Stimulated activated CD8-positive, alpha-beta memory T cell treated with anti-CD3 and anti-CD28 coated beads, Interleukin-15, amount 100 ng/mL, for 4 hours (primary cell): ENCODE measurements around the gene KIF6.

Experiments
- DNase-seq, 2 donors: peaks; one replicate each; pipeline ENCODE4 v3.0.0-alpha.2; 2020; ENCODE audit warnings: low read depth in 2 of 2

KIF6 gene

DNA sequence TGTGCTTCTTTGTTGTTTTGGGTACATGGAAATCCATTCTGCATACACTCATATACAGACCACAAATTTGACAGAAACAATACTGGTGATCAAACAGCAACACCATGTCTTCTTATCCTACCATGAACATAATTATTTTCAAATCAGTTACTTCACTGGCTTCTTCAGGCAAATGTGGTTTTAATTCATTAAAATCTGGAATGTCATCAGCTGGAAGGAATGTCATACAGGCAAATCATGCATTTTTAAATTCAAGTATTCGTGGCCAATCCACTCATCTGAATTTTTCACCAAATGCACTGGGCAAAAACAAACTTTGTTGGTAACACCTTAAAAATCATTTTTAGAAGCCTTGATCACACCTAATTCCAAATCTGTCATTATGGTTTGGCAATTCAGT, 59.3 kb downstream of the KIF6 start:
- DNase-seq: no peak

DNA sequence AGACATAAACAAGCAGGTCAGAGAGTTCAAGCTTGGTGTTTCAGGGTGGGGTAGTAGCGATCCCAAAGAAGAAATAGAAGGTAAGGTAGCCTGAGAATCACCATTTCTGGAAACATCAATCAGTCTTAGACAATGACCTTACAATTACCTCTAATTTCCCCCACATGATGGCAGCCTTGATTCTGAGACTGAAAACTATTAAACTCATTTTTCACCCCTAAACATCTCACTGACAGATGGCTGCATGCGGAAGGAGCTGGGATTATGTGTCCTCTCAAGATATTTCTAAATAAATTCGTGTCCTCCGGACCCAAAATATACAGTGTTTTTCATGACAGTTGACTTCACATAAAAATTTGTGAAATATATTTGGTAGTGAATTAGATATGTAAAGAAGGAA, 61.0 kb downstream of the KIF6 start:
- DNase-seq: no peak

DNA sequence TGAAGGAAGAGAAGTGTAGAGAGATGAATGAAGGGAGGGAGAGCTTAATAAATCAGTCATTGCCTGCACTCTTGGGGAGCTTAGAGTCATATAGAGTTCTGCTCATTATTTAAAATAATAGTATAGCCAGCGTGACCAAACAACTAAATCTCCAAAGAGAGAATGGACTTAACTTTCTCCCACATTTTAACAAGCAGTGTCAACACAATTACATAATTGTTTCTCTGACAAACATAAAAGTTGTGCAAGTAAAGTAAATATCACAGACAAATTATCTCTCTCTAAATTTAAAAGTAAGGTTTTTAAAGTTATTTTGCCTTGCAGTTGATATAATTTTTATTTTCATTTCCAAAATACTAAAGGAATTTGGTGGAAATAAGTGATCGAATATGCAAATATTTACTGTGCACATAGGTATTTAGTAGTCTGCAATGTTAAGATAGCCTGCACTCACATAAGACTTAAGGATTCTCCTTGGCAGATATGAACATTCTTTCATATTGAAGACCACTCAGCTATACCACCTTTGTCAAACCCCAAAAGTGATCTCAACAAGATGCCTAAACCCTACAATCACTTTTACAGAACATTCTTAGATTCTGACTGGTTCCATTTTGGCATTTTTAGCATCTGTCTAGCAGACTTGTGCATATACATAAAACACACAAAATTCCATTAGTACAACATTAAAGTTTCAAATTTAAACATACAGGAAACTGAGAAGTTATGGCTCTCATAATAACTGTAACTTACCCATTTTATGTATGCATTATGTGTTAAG, 67.7 kb downstream of the KIF6 start:
- DNase-seq: no peak

DNA sequence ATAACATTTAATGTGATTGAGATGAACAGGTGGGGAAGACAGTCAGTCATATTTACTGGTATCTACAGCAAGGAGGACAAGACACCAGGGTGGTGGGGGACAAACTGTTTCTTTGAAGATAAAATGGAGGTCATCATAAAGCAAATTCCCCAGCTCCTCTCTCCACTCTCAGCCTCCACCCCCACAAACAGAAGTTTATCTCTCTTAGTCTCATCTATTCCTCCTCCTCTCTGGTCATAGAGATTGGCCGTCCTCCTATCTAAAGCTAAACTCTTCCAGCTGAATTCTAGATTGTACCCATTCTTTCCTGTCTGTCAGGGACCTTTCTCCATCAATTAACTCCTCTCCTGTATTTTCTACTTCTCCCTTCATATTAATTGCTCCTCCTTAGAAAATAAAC, 71.1 kb downstream of the KIF6 start:
- no peak for DNase-seq

DNA sequence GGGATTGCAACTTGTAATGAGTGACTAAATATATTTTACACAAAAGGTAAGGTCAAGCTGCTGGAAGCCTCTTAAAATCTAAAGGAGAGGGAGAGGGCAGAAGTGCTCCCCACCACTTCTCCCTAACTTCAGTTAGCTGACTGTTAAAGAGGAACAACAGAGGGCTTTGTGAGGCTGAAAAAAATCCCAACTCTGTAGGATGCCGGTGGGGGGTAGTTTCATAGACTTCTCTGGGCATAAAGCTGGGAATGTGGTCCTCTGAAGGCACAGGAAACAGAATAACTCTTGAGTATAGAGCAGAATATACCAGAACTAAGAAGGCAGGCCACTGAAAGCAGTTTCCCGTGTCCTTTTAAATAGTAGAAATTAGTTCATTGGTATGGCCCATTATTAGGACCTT, 71.6 kb downstream of the KIF6 start:
- no peak for DNase-seq

DNA sequence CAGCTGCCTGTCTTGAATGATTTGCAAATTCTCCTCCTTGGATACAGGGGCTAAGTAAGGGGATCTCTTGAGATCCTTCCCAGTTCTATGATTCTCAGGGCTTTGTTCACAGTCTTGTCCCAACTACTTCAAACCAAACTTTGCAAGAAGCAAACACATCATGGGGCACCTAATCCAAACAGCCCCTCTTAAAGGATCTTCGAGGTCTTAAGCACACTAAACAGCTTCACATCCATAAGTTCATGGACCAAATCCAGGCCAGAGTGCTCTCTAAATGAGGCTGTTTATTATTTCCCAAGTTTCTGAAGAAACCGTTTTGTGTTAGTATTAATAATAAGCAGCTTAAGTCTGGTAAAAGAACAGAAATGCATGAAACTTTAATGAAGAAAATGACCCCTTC, 75.2 kb downstream of the KIF6 start:
- DNase-seq: no peak

DNA sequence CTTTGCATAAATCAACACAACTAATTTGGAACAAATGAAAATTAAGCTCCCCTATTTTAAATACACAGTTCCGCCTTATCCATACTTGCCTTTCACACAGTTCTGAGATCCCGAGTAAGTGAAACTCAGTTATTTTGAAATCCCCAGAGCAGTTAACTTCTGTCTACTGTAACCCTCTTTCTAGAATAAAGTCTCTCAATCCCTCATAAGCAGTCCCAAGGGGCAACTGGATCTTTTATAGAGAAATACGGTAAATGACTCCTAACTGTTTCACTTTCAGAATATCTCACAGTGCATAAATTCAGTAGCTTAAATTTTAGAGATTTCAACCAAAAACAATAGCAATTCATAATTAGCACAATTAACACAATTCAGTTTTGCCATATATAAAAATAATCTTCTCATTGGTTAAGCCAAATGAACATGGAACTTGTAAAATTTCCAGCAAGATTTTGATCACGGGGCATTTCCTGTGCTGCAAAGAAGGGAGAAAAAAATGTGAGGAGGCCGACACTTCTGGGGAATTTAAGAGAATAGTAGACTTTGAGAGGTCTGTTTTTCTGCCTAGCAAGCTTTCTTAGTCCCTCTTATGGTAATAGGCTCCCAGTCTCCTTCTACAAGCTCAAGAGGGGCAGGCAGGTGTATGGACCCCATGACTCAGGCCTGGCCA, 78.3 kb downstream of the KIF6 start:
- no peak for DNase-seq

DNA sequence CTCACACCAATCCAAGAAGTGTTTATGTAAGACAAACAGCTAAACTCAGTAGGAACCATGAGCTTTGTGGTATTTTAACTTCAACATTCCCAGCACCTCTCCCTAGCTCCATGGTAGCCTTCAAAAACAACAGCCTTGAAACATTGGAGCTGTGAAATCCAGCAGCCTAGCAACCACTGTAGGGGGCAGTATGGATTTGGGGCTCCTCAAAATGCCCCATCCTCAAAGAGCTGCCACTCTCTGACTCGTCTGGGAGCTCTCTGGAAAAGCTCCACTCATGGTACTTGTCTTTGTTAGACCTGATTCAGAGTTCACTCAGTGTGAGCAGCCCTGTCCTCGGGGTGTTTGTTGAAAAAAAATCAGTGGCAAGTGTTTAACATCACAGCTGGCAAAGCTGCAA, 82.9 kb downstream of the KIF6 start:
- DNase-seq: no peak

DNA sequence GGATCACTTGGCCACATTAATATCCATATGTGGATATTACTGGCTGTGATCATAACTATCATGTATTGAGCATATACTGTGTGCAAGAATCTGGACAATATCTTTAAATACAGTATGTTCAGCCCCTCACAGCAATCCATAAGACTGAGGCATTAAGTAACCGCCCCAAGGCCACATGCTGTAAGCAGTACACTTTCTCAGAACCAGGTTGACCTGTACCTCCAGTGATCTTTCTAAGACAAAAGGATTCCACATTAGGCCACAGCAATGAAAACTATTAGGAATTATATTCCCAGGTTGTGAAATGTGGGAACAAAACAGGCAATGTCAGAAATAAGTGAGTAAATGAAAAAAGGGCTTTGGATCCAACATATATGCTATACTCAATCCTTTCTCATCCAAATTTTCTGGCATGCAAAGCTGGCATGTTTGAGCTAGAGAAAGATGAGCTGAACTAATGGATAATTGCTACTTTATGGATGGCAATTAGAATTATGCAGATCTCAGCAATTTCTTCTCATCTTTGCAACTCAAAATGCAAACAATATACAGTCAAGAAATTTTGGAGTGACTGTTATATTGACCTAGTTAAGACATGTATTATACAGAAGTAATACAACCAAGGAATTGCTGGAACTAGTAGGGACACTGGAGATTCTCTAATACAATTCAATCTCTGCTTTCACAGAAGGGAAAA, 86.9 kb downstream of the KIF6 start:
- DNase-seq: no peak

DNA sequence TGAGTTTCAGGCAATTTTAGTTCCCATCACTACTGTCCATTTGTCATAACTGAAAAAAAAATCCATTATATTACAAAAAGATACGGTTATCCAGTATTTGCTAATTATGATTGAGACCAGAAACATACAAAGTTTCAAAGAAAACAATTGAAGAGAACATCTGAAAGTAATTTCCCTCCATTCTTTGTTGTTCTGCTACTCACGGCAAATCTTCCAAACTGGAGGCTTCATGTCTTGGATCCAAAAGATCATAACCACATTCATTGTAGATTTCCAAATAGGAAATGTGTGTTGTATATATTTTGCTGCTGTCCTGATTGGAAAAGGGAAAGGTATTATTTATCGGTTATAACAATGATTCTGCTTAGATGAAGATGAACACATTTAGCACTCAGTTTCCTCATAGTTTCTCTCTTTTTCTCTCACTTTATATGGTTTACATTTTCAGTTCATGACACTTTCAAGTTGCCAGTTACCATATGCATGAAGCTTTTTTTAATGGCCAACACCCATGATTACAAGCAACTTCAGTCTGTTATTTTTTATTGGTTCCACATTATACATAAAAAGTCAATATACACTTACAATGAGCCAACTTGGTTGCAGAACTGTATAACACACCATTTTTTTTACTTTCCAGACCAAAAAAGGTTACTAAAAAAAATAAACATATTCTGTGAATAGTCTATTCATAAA, 90.4 kb downstream of the KIF6 start:
- DNase-seq: no peak

DNA sequence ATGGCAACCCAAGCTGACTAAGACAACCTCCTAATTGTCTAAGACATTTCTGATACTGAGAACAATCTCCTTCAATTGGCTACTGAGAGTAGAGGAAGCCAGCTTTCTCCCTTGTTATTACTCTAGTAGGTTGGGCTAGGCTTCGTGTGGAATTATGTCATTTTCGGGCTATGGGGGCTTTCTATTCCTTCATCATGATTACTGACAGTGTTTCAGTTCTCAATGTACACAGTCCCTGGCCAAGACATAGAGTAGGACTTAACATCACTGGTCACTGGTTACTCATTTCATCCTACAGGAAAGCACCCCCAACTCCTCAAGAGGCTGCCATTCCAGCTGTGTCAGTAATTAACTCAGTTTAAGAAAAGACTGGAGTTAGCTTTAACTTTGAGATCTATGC, 100.0 kb downstream of the KIF6 start:
- no peak for DNase-seq

DNA sequence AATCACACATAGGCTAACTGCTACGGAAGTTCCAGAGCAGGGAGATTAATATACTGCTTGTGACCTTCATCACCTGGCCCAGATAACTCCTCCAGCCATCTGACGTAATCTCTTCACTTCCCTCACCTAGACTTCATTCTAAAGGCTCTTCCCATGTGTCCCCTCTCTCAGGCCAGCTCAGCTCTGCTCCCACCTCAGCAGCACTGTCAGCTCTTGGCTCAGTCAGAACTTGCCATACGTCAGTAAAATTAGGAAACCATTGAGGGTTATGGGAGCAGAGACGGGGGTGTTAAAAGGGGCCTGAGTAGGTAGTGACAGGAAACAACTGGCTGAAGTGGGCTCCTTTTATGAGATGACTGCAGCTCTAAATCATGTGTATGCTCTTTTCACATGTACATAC, 101.5 kb downstream of the KIF6 start:
- no peak for DNase-seq

DNA sequence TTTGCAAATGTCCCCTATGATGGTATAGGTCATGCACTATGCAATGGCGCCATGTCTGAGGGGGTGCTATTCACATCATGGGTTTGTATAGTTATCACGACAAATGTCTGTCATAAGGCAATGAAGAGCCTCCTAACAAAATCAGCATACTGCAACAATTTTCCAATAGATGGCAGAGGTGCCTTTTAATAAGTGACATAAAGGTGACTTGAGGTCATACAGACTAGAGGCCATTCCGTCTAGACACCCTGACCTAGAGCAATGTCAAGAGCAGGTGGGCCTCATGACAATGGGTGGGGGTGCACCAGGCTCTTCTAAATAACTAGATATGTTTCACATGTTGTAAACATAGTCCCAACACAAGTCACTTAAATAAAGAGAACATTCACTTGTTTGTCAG, 107.7 kb downstream of the KIF6 start:
- DNase-seq: no peak

DNA sequence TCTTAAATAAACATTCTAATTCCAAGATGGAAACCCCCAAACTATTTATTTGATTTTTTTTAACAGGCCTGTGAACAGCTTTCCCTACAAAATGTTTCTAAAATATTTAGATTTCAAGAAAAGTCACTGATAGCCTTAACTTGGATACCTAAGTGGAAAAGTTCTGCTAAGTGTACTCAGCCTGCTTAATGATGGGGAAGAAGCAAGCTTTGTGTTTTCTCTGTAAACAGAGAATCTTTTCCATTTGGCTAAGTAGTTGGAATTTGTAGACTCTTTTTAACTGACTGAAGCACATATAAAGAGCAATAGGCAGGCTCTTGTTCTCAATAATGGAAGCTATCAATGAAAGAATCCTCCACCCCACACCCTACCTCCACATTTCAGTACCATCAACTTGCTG, 108.2 kb downstream of the KIF6 start:
- DNase-seq: no peak

DNA sequence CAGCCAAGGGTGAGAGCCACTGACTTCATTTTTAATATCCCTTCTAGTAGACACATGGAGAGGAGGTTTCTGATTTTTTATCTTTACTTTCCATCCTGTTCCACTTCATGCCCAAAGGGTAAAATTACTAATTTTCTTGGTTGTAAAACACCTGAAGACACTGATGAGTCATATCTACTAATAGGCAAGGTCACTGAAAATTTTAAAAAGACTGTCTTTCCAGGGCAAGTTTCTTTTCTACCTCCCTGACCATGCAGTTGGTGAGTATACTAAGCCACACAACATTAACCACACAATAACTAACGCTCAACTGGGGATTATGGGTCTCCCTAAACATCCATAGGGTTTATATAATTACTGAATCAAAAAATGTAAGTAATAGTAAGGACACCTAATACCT, 109.6 kb downstream of the KIF6 start:
- no peak for DNase-seq

DNA sequence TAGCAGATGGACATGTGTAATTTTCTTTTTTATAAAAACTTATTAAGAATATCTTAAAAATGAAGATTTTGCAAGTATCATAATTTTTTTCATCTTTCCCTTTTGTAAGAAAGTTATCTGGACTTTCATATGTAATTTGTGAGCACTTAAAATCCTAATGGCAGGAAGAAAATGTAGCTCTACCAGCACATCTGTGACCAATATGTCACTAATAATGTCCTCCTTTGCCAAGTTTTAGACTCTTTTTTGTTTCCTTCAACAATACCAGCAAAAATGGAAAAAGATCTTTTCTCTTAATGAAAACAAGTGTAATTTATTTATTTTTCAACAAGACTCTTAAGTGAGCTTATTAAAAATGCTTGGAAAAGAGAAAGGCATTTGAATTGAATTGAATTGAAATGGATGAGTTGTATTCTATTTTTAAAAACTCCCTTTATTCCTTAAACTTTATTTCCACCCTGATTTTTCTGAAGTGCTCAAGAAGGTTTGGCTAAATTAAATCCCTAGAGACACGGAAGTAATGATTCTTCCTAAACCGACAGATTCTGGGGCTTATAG, 110.7 kb downstream of the KIF6 start:
- DNase-seq: no peak

DNA sequence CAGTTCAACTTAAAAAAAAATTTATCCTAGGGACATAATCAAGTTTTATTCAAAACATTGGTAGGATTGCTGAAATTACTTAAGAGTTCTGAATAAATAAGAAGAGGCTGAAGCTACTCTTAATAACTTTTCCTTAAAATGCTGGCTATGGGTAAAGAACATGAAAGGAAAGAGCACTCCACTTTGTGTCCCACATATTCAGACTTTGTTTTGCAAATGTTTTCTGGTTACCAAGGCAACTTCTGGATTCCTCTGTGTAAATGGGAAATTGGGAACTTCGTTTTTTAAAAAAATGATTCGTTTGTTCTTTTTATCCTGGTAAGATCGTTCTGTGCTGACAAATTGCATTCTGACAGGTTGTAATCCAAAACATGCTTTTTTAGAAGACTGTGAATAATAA, 115.0 kb downstream of the KIF6 start:
- DNase-seq: no peak

DNA sequence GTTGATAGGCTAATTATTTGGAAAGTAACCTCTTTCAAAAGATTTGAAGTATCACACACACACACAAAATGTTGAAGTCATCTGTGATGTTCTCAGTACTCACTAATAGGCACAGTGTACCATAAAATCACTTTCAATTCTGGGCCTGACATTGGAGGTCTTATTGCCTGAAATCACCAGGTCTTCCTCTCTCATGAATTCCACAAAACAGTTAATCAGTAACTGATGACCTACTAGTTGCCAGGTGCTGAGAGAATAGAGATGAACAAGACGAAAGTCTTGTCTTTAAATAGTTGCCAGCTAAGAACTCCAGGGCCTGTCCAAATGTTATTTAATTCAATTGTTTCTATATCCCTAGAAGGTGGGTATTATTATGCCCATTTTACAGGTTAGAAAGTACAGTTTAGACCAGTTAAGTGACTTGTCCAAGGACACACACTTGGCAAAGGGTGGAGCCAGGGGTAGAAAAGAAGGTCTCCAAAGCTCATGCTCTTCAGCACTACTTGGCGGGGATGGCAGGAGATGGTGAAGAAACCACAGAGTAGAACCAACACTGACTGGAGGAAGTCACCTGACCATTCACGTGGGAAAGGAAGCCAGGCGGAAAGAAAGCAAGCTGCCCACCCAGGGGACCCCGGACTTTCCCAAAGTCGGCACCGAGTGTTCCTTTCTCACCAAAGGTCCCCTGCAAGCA, 116.4 kb downstream of the KIF6 start:
- no peak for DNase-seq

DNA sequence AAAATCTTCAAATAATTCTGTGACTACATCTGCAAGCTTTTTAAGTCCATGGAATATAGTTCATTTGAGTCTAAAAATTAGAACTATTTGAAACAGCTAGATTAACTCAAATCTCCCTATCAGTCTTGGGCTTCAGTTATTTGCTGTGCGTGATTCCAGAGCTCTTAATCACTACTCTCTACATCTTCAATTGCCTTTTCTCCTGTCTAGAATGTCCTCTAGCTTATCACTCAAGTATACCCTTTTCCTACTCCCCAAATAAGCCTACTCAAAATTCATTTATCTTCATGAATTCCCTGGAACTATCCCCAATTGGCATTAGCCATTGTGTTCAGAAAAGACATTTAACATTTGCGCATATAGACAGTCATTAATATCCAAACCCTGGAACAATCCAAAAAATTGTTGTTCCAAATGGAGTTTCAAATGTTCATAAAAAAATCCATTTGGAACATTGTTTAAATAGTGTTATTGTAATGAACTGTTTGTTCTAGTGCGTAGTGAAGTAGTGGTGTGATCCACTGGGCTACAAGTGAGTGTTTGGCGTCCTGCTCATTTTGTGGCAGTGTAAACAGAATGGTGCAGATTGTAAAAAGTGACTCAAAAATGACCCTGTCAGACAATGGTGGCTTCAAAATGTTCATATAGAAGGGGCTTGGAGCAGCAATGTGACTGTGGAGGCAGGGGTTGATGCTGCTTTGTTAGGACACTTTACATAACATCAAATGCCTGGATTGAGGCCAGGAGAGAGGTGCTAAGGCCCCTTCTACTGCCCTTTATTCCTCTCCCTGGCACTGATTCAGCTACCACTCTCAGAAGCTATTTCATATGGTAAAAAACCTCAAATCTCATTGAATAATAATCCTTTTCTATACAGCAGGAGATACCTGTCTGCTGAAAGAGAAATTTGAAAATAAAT, 122.3 kb downstream of the KIF6 start:
- DNase-seq: no peak

DNA sequence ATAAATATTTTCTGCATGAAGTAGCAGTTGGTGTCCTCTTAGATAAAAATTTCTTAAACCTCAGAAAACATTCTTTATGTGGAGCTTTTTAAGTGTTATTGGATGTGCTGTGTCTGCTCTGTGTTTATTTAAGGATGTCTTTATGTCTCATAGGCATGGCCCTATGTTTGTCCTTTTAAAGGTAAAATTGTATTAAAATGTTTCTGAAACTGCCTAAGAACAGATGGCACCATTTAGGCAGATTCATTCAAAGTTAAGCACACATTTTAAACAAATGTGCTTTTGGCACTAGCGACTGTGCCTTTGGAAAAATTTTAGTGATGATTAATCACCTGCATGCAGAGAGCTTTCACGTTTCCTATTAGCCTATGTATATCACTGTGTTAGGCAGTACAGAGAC, 125.2 kb downstream of the KIF6 start:
- no peak for DNase-seq

DNA sequence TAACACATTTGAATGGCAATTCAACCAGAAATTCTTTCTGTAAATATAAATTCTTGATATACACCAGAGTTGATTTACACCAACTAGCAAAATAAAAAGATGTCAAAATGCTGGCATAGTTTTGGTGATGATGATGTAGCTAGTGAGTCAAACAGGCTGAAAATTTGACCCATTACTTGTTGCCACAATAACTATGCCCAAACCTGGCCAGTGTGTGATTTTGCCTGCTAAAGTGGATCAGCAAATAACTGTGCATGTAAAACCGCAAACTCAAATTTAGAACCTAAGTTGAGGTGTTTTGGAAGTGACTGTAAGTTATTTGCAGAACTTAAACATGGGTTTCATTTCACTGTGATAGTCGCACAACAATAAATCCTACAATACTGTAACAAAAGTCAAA, 125.9 kb downstream of the KIF6 start:
- no peak for DNase-seq
